ENCODE measurements around the gene CBLN3. TPM values are rescaled to one million over a fixed set of nuclear protein-coding genes. Genes with fewer than 3 reads are reported as not detected.
A peak's percentile ranks its signal among the peaks of the same experiment; 100 is the strongest.

CBLN3 gene
- polyA plus RNA-seq, 1 donor from 2014 or later: not detected

DNA sequence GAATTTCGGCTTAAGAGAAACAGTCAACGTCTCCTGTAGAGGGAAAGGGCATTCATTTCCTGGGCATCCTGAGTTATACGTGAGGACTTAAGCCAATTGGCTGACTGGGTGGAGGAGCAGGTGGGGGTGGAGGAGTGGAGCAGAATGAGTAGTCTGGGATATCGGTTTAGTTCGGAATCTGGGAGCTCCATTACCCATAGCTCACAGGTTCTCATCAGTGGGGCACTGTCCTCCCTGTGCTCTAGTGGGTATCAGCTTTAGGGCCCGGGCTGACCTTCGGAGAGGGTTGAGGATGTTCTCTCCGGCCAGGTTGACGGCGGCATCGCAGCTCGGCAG is 12.4 kb upstream of the CBLN3 start:
- Histone ChIP-seq H3K4me2 (ENCODE audit: low read length) (peak overlapping the region; percentile 65), H2AFZ (ENCODE audit: low read depth, low read length) (peak overlapping the region; percentile 87), H3K27me3 (ENCODE audit: insufficient read depth, low read depth, low read length) (no peaks in the 10 kb centered on the region), H3F3A (ENCODE audit: insufficient read depth, low read length, poor library complexity, severe bottlenecking) (no peaks in the 10 kb centered on the region), H3K36me3 (ENCODE audit: insufficient read depth, low read length) (peaks cover 5% of the 10 kb centered on the region), H3K9me2 (ENCODE audit: insufficient read depth, low read length) (no peaks in the 10 kb centered on the region), H3K79me2 (replicated peaks; ENCODE audit: insufficient read depth, low read length) (peaks cover 6% of the 10 kb centered on the region), H3K4me3 (ENCODE audit: low read length) (peak overlapping the region; percentile 70), H4K20me1 (ENCODE audit: insufficient read depth) (no peaks in the 10 kb centered on the region), H3K27ac (ENCODE audit: low read length) (peak overlapping the region; percentile 96), H3K9me3 (ENCODE audit: low read length) (no peaks in the 10 kb centered on the region), H3K9ac (ENCODE audit: low read length) (peak overlapping the region; percentile 93)
- TF ChIP-seq TAF1 (IDR thresholded peaks at IDR 0.05; ENCODE audit: low read depth) (no peak), RAD21 (conservative IDR thresholded peaks at IDR 0.05) (no peak), SMC3 (conservative IDR thresholded peaks at IDR 0.05; ENCODE audit: poor library complexity) (no peak), POLR2AphosphoS5 (IDR thresholded peaks at IDR 0.05) (no peak), EZH2 (IDR thresholded peaks at IDR 0.05; ENCODE audit: borderline replicate concordance, insufficient read depth, low read length, poor library complexity, severe bottlenecking) (no peak), EP300 (conservative IDR thresholded peaks at IDR 0.05; ENCODE audit: poor library complexity, severe bottlenecking) (no peak), MXI1 (conservative IDR thresholded peaks at IDR 0.05; ENCODE audit: poor library complexity, severe bottlenecking) (no peak)
- TF ChIP-seq, protein P1, sequence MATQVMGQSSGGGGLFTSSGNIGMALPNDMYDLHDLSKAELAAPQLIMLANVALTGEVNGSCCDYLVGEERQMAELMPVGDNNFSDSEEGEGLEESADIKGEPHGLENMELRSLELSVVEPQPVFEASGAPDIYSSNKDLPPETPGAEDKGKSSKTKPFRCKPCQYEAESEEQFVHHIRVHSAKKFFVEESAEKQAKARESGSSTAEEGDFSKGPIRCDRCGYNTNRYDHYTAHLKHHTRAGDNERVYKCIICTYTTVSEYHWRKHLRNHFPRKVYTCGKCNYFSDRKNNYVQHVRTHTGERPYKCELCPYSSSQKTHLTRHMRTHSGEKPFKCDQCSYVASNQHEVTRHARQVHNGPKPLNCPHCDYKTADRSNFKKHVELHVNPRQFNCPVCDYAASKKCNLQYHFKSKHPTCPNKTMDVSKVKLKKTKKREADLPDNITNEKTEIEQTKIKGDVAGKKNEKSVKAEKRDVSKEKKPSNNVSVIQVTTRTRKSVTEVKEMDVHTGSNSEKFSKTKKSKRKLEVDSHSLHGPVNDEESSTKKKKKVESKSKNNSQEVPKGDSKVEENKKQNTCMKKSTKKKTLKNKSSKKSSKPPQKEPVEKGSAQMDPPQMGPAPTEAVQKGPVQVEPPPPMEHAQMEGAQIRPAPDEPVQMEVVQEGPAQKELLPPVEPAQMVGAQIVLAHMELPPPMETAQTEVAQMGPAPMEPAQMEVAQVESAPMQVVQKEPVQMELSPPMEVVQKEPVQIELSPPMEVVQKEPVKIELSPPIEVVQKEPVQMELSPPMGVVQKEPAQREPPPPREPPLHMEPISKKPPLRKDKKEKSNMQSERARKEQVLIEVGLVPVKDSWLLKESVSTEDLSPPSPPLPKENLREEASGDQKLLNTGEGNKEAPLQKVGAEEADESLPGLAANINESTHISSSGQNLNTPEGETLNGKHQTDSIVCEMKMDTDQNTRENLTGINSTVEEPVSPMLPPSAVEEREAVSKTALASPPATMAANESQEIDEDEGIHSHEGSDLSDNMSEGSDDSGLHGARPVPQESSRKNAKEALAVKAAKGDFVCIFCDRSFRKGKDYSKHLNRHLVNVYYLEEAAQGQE (IDR thresholded peaks at IDR 0.05; ENCODE audit: borderline replicate concordance): no peak
- TF ChIP-seq, protein P2, sequence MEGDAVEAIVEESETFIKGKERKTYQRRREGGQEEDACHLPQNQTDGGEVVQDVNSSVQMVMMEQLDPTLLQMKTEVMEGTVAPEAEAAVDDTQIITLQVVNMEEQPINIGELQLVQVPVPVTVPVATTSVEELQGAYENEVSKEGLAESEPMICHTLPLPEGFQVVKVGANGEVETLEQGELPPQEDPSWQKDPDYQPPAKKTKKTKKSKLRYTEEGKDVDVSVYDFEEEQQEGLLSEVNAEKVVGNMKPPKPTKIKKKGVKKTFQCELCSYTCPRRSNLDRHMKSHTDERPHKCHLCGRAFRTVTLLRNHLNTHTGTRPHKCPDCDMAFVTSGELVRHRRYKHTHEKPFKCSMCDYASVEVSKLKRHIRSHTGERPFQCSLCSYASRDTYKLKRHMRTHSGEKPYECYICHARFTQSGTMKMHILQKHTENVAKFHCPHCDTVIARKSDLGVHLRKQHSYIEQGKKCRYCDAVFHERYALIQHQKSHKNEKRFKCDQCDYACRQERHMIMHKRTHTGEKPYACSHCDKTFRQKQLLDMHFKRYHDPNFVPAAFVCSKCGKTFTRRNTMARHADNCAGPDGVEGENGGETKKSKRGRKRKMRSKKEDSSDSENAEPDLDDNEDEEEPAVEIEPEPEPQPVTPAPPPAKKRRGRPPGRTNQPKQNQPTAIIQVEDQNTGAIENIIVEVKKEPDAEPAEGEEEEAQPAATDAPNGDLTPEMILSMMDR (IDR thresholded peaks at IDR 0.05; ENCODE audit: poor library complexity, severe bottlenecking): no peak

DNA sequence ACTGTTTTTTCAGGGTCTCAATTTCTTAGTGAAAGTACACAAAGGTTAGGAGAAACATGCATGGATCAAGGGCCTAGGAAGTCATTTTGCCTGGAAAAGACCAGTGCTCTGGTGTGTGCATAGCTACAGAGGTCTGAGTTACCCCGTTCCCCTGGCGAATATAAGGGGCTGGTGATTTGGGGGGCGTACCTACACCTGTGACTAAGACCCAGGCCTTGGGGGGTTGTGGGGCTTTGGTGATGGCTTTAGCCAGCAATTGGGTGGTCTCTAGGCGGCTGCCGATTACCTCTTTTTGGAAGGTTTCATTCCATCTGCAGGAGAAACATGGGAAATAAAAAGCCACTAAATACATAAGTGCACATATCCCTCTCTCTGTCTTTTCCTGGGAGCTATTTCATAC is 12.0 kb upstream of the CBLN3 start:
- Histone ChIP-seq H3K27me3 (ENCODE audit: insufficient read depth, low read depth, low read length) (no peaks in the 10 kb centered on the region), H3K9ac (ENCODE audit: low read length) (peak overlapping the region; percentile 93)

More for the DNA sequence above, 12.0 kb upstream of the CBLN3 start:
- Histone ChIP-seq H2AFZ (ENCODE audit: low read depth, low read length) (no peak overlapping the region), H3K4me2 (ENCODE audit: low read length) (peak overlapping the region; percentile 65), H3K79me2 (replicated peaks; ENCODE audit: insufficient read depth, low read length) (peaks cover 6% of the 10 kb centered on the region), H3K9me3 (ENCODE audit: low read length) (no peaks in the 10 kb centered on the region), H3F3A (ENCODE audit: insufficient read depth, low read length, poor library complexity, severe bottlenecking) (no peaks in the 10 kb centered on the region), H3K4me3 (ENCODE audit: low read length) (peak overlapping the region; percentile 70), H3K27ac (ENCODE audit: low read length) (peak overlapping the region; percentile 96), H3K36me3 (ENCODE audit: insufficient read depth, low read length) (peaks cover 5% of the 10 kb centered on the region), H4K20me1 (ENCODE audit: insufficient read depth) (no peaks in the 10 kb centered on the region), H3K9me2 (ENCODE audit: insufficient read depth, low read length) (no peaks in the 10 kb centered on the region)
- TF ChIP-seq, protein P2 (IDR thresholded peaks at IDR 0.05; ENCODE audit: poor library complexity, severe bottlenecking): no peak
- no peak for TF ChIP-seq EP300 (conservative IDR thresholded peaks at IDR 0.05; ENCODE audit: poor library complexity, severe bottlenecking)
- TF ChIP-seq, protein P1 (IDR thresholded peaks at IDR 0.05; ENCODE audit: borderline replicate concordance): no peak
- no peak for TF ChIP-seq TAF1 (IDR thresholded peaks at IDR 0.05; ENCODE audit: low read depth)
- TF ChIP-seq POLR2AphosphoS5 (IDR thresholded peaks at IDR 0.05): no peak
- no peak for TF ChIP-seq RAD21 (conservative IDR thresholded peaks at IDR 0.05)
- no peak for TF ChIP-seq MXI1 (conservative IDR thresholded peaks at IDR 0.05; ENCODE audit: poor library complexity, severe bottlenecking)
- no peak for TF ChIP-seq SMC3 (conservative IDR thresholded peaks at IDR 0.05; ENCODE audit: poor library complexity)
- no peak for TF ChIP-seq EZH2 (IDR thresholded peaks at IDR 0.05; ENCODE audit: borderline replicate concordance, insufficient read depth, low read length, poor library complexity, severe bottlenecking)
